Mesodermal cell (in vitro differentiated cells): ENCODE data around the gene CTIF.
"Not testable (repeated sequence)": the region's sequence is repeated elsewhere in the genome, so short reads cannot be mapped to it uniquely, and the experiment has no call there.

ENCODE experiments used
- H3K27ac ChIP-seq: 2 replicates; pipeline ENCODE4 v1.7.0; 2013; ENCODE audit warnings: mild to moderate bottlenecking, low read depth, low read length, moderate library complexity; ENCODE audit not compliant: severe bottlenecking
- H3K36me3 ChIP-seq: 2 replicates; pipeline ENCODE4 v1.7.1; 2013; ENCODE audit warnings: mild to moderate bottlenecking, low read length, moderate library complexity; ENCODE audit not compliant: control insufficient read depth, insufficient read depth
- H3K4me1 ChIP-seq: one replicate; pipeline ENCODE4 v1.7.1; 2013; ENCODE audit warnings: mild to moderate bottlenecking, low read length; ENCODE audit not compliant: insufficient read depth, control insufficient read depth, poor library complexity, severe bottlenecking
- H3K4me3 ChIP-seq: 2 replicates; pipeline ENCODE4 v1.7.0; 2013; ENCODE audit warnings: low read length, control low read depth, mild to moderate bottlenecking; ENCODE audit not compliant: insufficient read depth, poor library complexity, severe bottlenecking; ENCODE audit errors: extremely low read depth
- H3K9me3 ChIP-seq: 2 replicates; pipeline ENCODE4 v1.7.1; 2013; ENCODE audit warnings: mild to moderate bottlenecking, low read length, moderate library complexity; ENCODE audit not compliant: control insufficient read depth
- WGBS, 2 experiments: methylation state at CpG; one replicate each; pipeline ENCODE4 v1.1.5; 2013; ENCODE audit warnings: missing lambda C conversion rate in 2 of 2; ENCODE audit not compliant: insufficient coverage in 2 of 2; 5-methylcytosine and 5-hydroxymethylcytosine counted together

Gene CTIF

GRCh38 chr18:48644029-48644428 lies 105.2 kb downstream of the CTIF start:
- 83 to 100% methylated on average over 2 to 3 of the region's 5 CpGs for WGBS, 2 experiments
- Histone ChIP-seq H3K9me3 (no peaks in the 10 kb centered on the region), H3K36me3 (peaks cover 12% of the 10 kb centered on the region), H3K27ac (no peak overlapping the region), H3K4me3 (no peak overlapping the region), H3K4me1 (peaks cover 3% of the 10 kb centered on the region)

- WGBS, 2 experiments = 81 to 94% methylated on average over 4 to 8 of the region's 10 CpGs
- Histone ChIP-seq H3K9me3 (no peaks in the 10 kb centered on the region), H3K4me3 (no peak overlapping the region), H3K27ac (no peak overlapping the region), H3K4me1 (peaks cover 2% of the 10 kb centered on the region), H3K36me3 (peaks cover 9% of the 10 kb centered on the region)
Measured at GRCh38 chr18:48645427-48646002, 106.7 kb downstream of the CTIF start.

GRCh38 chr18:48646976-48647375 lies 108.1 kb downstream of the CTIF start:
- Histone ChIP-seq H3K27ac (no peak overlapping the region), H3K4me1 (no peaks in the 10 kb centered on the region), H3K4me3 (no peak overlapping the region), H3K9me3 (no peaks in the 10 kb centered on the region), H3K36me3 (peaks cover 2% of the 10 kb centered on the region)
- no CpG with 5 or more reads among the region's 2 CpGs for WGBS, 2 experiments

- Histone ChIP-seq H3K4me3 (no peak overlapping the region), H3K9me3 (no peaks in the 10 kb centered on the region), H3K27ac (no peak overlapping the region), H3K4me1 (no peaks in the 10 kb centered on the region), H3K36me3 (peaks cover 2% of the 10 kb centered on the region)
- 58 to 79% methylated on average over 5 to 7 of the region's 7 CpGs for WGBS, 2 experiments
Measured at GRCh38 chr18:48649231-48649630, 110.4 kb downstream of the CTIF start.

- H3K27ac ChIP-seq, H3K4me3 ChIP-seq, H3K36me3 ChIP-seq, H3K9me3 ChIP-seq, H3K4me1 ChIP-seq: not testable (repeated sequence)
- 100% methylated on average over 1 of the region's 4 CpGs; no CpG with 5 or more reads in 1 of the 2 experiments for WGBS, 2 experiments
Measured at GRCh38 chr18:48654591-48654990, 115.8 kb downstream of the CTIF start.

GRCh38 chr18:48655508-48655907 lies 116.7 kb downstream of the CTIF start:
- H3K4me1 ChIP-seq = peaks cover 7% of the 10 kb centered on the region
- no peaks in the 10 kb centered on the region for H3K9me3 ChIP-seq
- WGBS, 2 experiments = 80 to 100% methylated on average over 1 to 2 of the region's 2 CpGs
- no peaks in the 10 kb centered on the region for H3K36me3 ChIP-seq
- no peak overlapping the region for H3K4me3 ChIP-seq
- H3K27ac ChIP-seq = no peak overlapping the region

GRCh38 chr18:48656176-48656575 lies 117.3 kb downstream of the CTIF start:
- Histone ChIP-seq H3K36me3 (no peaks in the 10 kb centered on the region), H3K4me3 (no peak overlapping the region), H3K9me3 (no peaks in the 10 kb centered on the region), H3K27ac (no peak overlapping the region), H3K4me1 (peaks cover 7% of the 10 kb centered on the region)
- WGBS, 2 experiments = 67 to 90% methylated on average over 1 to 2 of the region's 2 CpGs

GRCh38 chr18:48656582-48656981 lies 117.8 kb downstream of the CTIF start:
- Histone ChIP-seq H3K4me1 (peaks cover 10% of the 10 kb centered on the region), H3K9me3 (no peaks in the 10 kb centered on the region), H3K27ac (no peak overlapping the region), H3K4me3 (no peak overlapping the region), H3K36me3 (no peaks in the 10 kb centered on the region)
- 91 to 97% methylated on average over 3 of the region's 3 CpGs for WGBS, 2 experiments

- Histone ChIP-seq H3K27ac (no peak overlapping the region), H3K4me1 (peaks cover 19% of the 10 kb centered on the region), H3K4me3 (no peak overlapping the region), H3K36me3 (no peaks in the 10 kb centered on the region), H3K9me3 (no peaks in the 10 kb centered on the region)
- 89 to 93% methylated on average over 6 to 8 of the region's 9 CpGs for WGBS, 2 experiments
Measured at GRCh38 chr18:48657447-48658120, 118.8 kb downstream of the CTIF start.

GRCh38 chr18:48658721-48659120 lies 119.9 kb downstream of the CTIF start:
- H3K4me1 ChIP-seq = peaks cover 19% of the 10 kb centered on the region
- H3K4me3 ChIP-seq = no peak overlapping the region
- no peak overlapping the region for H3K27ac ChIP-seq
- H3K36me3 ChIP-seq = no peaks in the 10 kb centered on the region
- no peaks in the 10 kb centered on the region for H3K9me3 ChIP-seq
- 79 to 83% methylated on average over 4 to 5 of the region's 5 CpGs for WGBS, 2 experiments
